DMS79 treated with DMSO at 0.1 percent for 48 hours (cell line): ENCODE results near the gene KRTAP10-9.
"Not testable (repeated sequence)": the region's sequence is repeated elsewhere in the genome, so short reads cannot be mapped to it uniquely, and the experiment has no call there.

Experiments used
- DNase-seq: peaks from one replicate; lab custom pipeline; 2025; lab: John Stamatoyannopoulos, UW

KRTAP10-9 gene

GRCh38 chr21:44640761-44641160, 13.9 kb downstream of the KRTAP10-9 start:
- DNase-seq = no peak

DNA sequence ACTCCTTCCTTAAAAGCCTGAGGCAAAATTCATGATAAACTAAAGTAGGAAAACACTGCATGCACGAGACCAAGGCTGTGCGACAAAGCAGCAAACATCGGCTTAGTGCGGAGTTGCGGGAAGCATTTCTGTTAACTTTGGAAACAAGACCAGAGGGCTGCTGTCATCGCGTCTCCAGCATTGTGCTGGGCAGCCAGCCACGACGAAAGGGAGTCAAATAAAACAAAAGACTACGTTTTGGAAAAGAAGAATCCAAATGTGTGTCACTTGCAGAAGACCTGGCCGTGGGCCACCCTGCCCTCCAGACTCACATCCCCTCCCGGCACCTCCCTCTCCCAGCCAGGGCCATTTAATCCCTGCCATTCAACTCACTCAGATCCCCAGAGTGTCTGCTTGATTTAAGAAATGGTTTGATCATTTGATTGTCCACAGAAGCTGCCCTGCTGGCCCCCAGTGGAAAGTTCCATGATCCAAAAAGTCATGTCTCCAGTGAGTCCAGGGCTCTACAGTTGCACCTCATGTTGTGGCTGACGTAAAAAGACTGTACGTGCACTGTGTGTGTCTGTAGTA, 16.9 kb downstream of the KRTAP10-9 start:
- no peak for DNase-seq

DNA sequence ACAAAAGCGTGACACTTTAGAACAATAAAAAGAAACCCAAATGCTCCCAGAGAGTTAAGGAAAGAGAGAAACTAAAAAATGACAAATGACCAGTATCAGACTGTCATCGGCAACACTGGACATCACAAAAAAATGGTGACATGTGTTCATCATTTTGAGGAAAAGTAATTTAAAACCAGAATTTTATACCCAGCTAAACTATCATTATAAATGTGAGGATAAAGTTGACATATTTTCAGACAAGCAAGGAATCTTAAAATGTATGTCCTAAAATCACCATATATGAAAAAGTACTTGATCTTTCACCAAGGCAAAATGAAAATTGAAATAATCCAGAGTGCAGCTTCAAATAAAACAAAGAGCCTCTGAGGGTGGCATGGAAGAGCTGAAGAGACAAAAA, 18.0 kb downstream of the KRTAP10-9 start:
- no peak for DNase-seq

DNA sequence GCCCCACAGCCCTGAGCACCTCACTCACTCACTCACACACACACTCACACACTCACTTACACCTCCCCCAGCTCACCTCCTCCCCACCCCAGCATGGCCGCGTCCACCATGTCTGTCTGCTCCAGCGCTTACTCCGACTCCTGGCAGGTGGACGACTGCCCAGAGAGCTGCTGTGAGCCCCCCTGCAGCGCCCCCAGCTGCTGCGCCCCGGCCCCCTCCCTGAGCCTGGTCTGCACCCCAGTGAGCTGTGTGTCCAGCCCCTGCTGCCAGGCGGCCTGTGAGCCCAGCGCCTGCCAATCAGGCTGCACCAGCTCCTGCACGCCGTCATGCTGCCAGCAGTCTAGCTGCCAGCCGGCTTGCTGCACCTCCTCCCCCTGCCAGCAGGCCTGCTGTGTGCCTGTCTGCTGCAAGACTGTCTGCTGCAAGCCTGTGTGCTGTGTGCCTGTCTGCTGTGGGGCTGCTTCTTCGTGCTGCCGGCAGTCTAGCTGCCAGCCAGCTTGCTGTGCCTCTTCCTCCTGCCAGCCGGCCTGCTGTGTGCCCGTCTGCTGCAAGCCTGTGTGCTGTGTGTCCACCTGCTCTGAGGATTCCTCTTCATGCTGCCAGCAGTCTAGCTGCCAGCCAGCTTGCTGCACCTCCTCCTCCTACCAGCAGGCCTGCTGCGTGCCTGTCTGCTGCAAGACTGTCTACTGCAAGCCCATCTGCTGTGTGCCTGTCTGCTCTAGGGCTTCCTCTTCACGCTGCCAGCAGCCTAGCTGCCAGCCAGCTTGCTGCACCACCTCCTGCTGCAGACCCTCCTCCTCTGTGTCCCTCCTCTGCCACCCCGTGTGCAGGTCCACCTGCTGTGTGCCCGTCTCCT, 19.7 kb downstream of the KRTAP10-9 start, which contains the start of gene KRTAP10-11:
KRTAP10-11 (plus strand) TSS at position 49 of the 856 bp plus-strand sequence; CDS start at position 94, 45 bp downstream.
- DNase-seq = not testable (repeated sequence)

DNA sequence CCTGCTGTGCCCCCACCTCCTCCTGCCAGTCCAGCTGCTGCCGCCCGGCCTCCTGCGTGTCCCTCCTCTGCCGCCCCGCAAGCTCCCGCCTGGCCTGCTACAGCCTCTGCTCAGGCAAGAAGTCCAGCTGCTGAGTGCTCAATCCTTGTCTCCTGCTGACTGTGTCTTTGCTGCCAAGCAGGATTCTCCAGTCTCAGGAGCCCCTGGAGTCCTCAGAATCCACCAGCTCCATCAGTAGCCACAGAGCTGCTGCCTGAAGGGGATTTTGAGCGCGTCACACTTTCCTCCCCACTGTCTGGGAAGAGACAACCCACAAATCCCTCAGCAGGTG, 20.3 kb downstream of the KRTAP10-9 start:
- DNase-seq = peak; percentile 48

DNA sequence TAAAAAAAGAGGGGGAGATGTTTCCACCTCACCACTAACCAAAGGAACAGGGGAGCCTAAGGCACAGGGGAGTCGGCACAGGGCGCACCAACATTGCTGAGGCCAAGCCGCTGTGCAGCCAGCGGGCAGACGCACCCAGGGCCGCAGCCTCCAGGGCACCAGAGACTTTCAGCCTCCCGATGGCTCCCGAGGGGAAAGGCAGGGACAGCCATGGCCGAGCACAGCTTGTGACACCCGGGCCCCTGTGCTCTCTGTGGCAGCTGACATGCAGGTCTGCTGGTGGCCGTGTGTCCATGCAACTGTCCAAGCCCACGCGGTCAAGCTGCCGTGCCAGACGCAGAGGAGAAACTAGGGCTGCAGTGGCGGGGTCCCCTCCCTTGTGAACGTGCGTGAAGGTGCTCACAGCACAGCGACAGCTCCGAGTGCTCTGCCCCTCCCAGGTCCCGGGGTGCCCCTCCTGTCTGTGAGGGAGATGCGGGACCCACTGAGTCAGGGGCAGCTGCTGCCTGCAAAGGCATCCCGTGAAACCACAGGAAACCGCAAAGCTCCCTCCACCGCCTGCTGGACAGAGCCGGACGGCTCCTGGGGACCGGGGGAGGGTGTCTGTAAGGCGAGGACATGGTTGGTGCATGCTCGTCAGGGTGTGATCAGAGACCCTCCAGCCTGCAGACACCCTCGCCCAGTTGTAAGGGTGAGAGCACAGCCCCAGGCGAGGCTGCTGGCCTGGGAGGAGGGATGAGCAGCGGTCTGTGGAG, 21.8 kb downstream of the KRTAP10-9 start:
- no peak for DNase-seq

- DNase-seq = no peak
These were observed 22.7 kb downstream of the KRTAP10-9 start for GRCh38 chr21:44649521-44650100.

DNA sequence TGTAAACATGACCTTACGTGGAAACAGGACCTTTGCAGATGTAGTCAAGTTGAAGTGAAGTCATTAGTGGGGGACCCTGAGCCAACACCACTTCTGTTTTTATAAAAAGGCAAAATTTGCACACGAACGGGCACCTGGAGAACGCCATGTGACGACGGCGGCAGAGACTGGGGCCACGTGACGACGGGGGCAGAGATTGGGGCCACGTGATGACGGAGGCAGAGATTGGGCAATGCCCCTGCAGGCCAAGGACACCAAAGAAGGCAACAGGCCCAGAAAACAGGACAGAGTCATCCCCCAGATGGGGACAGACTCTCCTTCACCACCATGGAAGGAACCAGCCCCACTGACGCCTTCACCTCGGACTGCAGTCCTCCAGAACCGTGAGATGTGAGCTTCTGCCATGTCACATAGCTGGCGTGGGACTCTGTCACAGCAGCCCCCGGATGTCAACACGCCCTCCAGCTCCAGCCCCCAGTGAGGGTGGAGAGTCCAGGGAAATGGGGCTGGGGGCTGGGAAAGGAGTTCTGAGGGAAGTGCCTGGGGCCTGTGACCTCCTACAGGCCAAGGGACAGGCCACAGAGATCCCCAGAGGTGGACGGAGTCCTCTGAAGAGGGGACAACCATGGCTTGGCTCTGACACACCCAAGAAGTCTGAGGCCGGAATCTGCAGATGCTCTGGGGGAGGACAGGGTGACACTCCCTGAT, 23.5 kb downstream of the KRTAP10-9 start:
- no peak for DNase-seq

GRCh38 chr21:44650973-44651675, 24.2 kb downstream of the KRTAP10-9 start:
- no peak for DNase-seq

GRCh38 chr21:44653123-44653522, 26.2 kb downstream of the KRTAP10-9 start:
- DNase-seq = no peak

GRCh38 chr21:44653656-44654575, 27.0 kb downstream of the KRTAP10-9 start:
- DNase-seq = peak; percentile 7

- no peak for DNase-seq
These were observed 27.8 kb downstream of the KRTAP10-9 start, which contains the start of gene KRTAP12-4 for GRCh38 chr21:44654576-44655175. Gene KRTAP12-4, minus strand, starts transcription at chr21:44654659. Its CDS starts 45 bp downstream, at chr21:44654614.

DNA sequence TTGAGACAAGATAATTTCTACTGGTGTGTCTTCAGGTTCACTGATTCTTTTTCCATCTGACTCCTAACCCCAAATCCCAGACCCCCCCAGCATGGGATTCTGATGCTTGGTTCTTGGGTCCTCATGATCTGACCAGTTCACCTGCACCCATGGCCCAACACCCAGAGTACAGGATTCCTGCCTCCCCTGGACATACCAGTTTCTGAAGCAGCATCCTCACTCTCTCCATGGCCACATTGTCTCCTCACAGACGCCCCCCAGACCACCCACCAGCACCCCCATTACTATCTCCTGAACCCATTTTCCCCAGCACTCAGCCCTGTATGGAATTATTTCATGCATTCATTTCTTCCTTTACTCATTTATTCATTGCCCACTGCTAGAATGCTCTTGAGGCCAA, 30.0 kb downstream of the KRTAP10-9 start:
- no peak for DNase-seq

DNA sequence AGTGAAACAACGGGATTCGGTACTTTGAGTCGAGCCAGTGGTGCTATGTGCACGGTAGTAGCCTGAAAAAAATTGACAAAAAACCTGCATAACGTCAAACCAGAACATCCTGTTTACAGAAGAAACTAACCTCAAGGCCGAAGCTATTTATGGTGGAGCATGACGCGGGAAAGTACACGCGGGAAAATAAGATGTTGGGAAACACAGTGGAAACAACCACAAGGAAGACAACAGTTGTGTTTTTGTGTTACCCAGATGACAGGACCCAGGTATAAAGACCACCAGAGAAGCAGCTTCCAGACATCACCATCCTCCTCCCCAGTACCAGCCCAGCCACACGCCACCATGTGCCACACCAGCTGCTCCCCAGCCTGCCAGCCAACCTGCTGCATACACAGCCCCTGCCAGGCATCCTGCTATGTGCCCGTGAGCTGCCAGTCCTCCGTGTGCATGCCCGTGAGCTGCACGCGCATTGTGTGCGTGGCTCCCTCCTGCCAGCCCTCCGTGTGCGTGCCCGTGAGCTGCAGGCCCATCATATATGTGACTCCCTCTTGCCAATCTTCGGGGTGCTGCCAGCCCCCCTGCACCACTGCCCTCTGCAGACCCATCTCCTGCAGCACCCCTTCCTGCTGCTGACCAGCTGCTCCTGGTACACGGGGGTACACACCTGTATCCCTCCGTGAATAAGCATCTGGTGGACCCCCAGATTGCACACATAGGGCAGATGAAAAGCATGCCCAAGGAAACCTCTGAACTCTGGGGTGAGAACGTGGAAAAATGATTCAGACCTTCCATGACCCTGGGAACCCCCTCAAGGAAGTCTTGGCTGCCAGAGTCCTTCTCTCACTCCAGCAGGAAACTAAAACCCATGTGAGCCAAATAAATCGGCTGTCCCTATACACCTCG, 31.0 kb downstream of the KRTAP10-9 start, which contains the start of gene KRTAP12-3:
KRTAP12-3 (plus strand) TSS at position 298 of the 906 bp plus-strand sequence; CDS start at position 346, 48 bp downstream.
- DNase-seq = no peak

DNA sequence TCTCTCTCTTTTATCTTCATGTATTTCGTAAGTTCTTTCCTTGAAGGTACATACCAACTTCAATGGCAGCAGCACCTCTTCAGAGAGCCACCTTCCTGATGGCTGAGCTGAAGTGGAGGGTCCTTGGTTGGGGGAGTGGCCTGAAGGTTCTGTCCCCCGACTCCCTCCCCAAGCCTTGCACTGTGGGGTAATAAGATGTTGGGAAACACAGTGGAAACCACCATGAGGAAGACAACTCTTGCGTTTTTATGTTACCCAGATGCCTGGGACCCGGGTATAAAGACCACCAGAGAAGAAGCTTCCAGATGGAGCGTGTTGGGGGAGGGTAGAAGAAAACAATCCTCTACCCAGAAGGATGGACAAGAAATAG, 31.6 kb downstream of the KRTAP10-9 start:
- DNase-seq = no peak

GRCh38 chr21:44658913-44659595, 32.2 kb downstream of the KRTAP10-9 start:
- no peak for DNase-seq

DNA sequence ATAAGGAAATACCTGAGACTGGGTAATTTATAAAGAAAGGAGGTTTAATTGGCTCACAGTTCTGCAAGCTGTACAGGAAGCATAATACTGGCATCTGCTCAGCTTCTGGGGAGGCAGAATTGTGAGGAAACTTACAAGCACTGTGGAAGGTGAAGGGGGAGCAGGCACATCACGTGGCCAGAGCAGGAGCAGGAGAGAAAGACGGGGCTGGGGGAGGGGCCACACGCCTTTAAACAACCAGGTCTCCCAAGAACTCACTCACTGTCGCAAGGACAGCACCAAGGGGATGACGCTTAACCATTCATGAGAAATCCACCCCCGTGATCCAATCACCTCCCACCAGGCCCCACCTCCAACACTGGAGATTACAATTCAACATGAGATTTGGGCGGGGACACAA, 34.7 kb downstream of the KRTAP10-9 start:
- DNase-seq = not testable (repeated sequence)

GRCh38 chr21:44664691-44665090, 37.8 kb downstream of the KRTAP10-9 start:
- DNase-seq = no peak
